Measurements from ENCODE around the gene OR5K2.

GRCh38 chr3:98519351-98519750 is 21.9 kb downstream of the OR5K2 start:
- TF ChIP-seq CTCF (conservative IDR thresholded peaks at IDR 0.05; ENCODE audit: low read length) (no peak), EZH2phosphoT487 (IDR thresholded peaks at IDR 0.05; ENCODE audit: borderline replicate concordance) (no peak)

Data from Loucy (cell line).